Memory B cell (primary cell): ENCODE results near the gene ZNF148.

ENCODE experiments used
- ATAC-seq: fragments of 150-1000 bp; cut with Tn5 transposase; 2 replicates; pipeline ENCODE4 v1.10.0; 2021; ENCODE audit warnings: low read depth, mild to moderate bottlenecking, moderate library complexity
- DNase-seq, 2 donors: peaks; one replicate each; pipeline ENCODE4 v3.0.0; 2022; ENCODE audit warnings: low spot score in 2 of 2
- H3K27ac Mint-ChIP-seq: one replicate; pipeline ENCODE4 v1.8.0; 2022; ENCODE audit warnings: mild to moderate bottlenecking, moderate library complexity, mixed read lengths
- H3K27me3 Mint-ChIP-seq: one replicate; pipeline ENCODE4 v1.8.0; 2022; ENCODE audit warnings: mixed read lengths
- H3K36me3 Mint-ChIP-seq: one replicate; pipeline ENCODE4 v1.8.0; 2022; ENCODE audit warnings: mild to moderate bottlenecking, mixed read lengths
- H3K4me1 Mint-ChIP-seq: one replicate; pipeline ENCODE4 v1.8.0; 2022; ENCODE audit warnings: mixed read lengths
- H3K4me3 Mint-ChIP-seq: one replicate; pipeline ENCODE4 v1.8.0; 2022; ENCODE audit warnings: mild to moderate bottlenecking, moderate library complexity, mixed read lengths
- H3K9me3 Mint-ChIP-seq: one replicate; pipeline ENCODE4 v1.8.0; 2022; ENCODE audit warnings: mixed read lengths

The ZNF148 gene

DNA sequence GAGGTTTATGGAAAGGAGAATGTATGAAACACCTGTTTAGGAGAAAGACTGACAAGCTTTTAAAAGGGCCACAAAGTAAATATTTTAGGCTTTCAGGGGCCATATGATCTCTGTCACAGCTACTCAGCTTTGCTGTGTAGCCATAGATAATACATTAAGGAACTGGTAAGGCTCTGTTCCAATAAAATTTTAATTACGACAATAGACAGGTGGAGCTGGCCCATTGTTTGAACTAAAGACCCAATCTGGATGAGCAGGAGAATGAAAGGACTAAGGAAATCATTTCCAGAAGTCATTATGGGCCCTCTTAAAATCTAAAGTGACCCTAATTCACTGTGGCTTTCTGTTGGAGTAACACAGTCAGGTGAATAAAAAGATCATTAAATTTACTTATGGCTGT is 114.1 kb downstream of the ZNF148 start:
- peaks cover 28% of the 10 kb centered on the region for H3K36me3 Mint-ChIP-seq
- H3K27ac Mint-ChIP-seq, result peak overlapping the region; percentile 4
- H3K4me3 Mint-ChIP-seq, result no peak overlapping the region
- ATAC-seq (no peak), DNase-seq (no peak)
- H3K4me1 Mint-ChIP-seq, result no peaks in the 10 kb centered on the region
- H3K27me3 Mint-ChIP-seq, result no peaks in the 10 kb centered on the region
- peaks cover 7% of the 10 kb centered on the region for H3K9me3 Mint-ChIP-seq

DNA sequence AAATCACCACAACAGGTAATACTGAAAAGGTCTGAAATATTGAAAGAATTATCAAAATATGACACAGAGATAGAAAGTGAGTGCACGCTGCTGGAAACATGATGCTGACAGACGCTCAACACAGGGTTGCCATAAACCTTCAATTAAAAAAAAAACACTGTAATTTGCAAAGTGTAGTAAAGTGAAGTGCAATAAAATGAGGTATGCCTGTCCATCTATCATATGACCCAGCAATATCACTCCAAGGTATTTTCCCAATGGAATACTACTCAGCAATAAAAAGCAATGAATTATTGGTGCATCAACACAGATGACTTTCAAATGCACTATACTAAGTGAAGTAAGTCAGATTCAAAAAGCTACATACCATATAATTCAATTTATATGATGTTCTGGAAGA is 115.0 kb downstream of the ZNF148 start:
- DNase-seq (no peak), ATAC-seq (no peak)
- Mint-ChIP-seq H3K9me3 (peaks cover 7% of the 10 kb centered on the region), H3K36me3 (peaks cover 24% of the 10 kb centered on the region), H3K27me3 (no peaks in the 10 kb centered on the region), H3K27ac (no peak overlapping the region), H3K4me1 (no peaks in the 10 kb centered on the region), H3K4me3 (no peak overlapping the region)

DNA sequence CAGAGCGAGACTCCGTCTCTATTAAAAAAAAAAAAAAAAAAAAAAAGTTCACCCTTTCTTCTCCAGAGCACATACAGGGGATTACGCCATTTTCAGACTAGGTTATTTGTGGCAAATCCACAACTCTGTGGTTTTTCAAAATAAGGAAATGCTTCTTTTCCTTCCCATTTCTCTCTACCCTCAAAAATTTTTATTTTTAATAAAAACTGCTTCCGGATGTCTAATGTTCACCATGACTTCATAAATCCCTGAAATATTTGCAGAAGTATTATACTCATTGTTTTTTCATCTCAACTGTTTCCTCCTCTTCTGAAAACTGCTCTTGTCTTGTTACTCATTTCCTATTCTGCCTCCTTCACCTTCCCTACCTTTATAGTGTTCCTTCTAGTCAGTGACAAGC is 117.6 kb downstream of the ZNF148 start:
- no peak for ATAC-seq
- H3K36me3 Mint-ChIP-seq, result peaks cover 31% of the 10 kb centered on the region

DNA sequence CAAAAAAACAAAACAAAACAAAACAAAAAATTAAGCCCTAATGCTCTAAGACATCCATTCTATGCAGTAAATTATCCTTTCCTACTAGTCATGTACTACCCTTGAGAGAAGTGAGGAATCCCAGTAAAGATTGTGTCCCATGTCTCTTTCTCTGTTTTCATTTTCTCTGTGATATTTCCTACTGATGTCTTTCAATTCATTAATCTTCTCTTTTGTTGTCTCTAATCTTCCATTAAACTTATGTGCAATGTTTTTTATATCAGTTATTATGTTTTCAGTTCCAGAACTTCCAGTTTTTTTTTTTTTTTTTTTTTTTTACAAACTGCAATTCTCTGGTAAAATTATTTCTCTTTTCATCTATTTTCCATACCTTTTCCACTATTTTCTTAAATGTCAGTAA is 118.5 kb downstream of the ZNF148 start:
- Mint-ChIP-seq H3K36me3 (peaks cover 33% of the 10 kb centered on the region), H3K27ac (no peak overlapping the region), H3K27me3 (no peaks in the 10 kb centered on the region), H3K4me3 (no peak overlapping the region), H3K9me3 (peaks cover 7% of the 10 kb centered on the region), H3K4me1 (no peaks in the 10 kb centered on the region)
- ATAC-seq (no peak), DNase-seq (no peak)

More for the DNA sequence above, 117.6 kb downstream of the ZNF148 start:
- Mint-ChIP-seq H3K9me3 (peaks cover 7% of the 10 kb centered on the region), H3K27ac (peak overlapping the region; percentile 28), H3K27me3 (no peaks in the 10 kb centered on the region), H3K4me1 (no peaks in the 10 kb centered on the region), H3K4me3 (no peak overlapping the region)
- DNase-seq, result no peak

DNA sequence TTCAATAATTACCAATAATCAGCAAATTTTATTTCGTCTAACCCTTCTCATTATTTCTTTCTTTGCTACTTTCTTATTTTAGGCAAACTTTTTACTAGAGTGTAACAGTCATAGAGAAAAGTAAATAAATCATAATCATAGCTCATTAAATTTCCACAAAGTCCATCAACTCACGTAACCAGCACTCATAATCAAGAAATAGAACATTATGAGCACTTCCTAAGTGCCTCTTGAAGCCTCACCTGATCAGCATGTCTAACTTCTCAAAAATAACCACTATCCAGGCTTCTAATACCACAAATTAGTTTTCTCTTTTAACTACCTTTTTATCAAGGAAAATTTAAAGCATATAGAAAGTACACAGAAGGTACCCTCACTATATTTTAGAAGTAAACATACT is 124.2 kb downstream of the ZNF148 start:
- Mint-ChIP-seq H3K9me3 (no peaks in the 10 kb centered on the region), H3K4me3 (no peak overlapping the region), H3K4me1 (no peaks in the 10 kb centered on the region), H3K27me3 (no peaks in the 10 kb centered on the region), H3K36me3 (peaks cover 24% of the 10 kb centered on the region), H3K27ac (no peak overlapping the region)
- no peak for DNase-seq
- ATAC-seq, result no peak

DNA sequence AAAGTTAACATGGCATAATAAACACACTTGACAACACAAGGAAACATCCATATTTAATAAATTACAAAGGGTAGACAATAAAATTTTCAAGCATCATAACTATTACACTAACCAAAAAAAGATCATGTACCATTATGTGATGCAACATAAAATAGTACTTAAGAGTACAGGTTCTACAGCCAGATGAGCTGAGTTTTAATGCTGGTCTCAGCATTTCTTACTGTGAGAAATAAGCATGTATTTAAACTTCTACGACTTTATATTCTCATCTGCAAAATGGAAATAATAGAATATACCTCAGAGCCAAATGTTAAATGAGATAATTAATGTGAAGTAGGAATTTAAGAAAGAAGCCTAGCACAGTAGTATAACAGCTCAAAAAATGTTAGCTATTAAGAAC is 128.9 kb downstream of the ZNF148 start:
- H3K4me3 Mint-ChIP-seq, result no peak overlapping the region
- peaks cover 31% of the 10 kb centered on the region for H3K36me3 Mint-ChIP-seq
- H3K9me3 Mint-ChIP-seq, result no peaks in the 10 kb centered on the region
- ATAC-seq (no peak), DNase-seq (no peak)
- H3K4me1 Mint-ChIP-seq, result no peaks in the 10 kb centered on the region
- H3K27me3 Mint-ChIP-seq, result no peaks in the 10 kb centered on the region
- no peak overlapping the region for H3K27ac Mint-ChIP-seq

DNA sequence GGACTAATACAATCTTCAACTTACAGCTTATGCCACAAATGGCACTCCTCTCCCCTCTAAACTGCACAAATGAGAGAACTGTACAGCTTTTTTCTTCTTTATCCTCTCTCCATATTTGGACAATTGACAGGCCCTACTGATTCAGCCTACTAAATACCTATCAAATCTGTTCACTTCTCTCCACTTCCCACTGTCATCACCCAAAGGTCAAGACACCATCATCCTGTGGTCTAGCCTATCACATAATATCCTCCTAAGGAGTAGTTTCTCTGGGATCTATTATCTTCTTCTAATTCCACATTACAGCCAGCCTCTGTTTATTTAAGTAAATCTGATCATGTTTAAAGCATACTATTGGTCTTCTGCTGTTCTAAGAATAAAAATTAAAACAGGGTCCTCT is 129.6 kb downstream of the ZNF148 start:
- H3K27me3 Mint-ChIP-seq, result no peaks in the 10 kb centered on the region
- no peaks in the 10 kb centered on the region for H3K4me1 Mint-ChIP-seq
- no peaks in the 10 kb centered on the region for H3K9me3 Mint-ChIP-seq
- H3K4me3 Mint-ChIP-seq, result no peak overlapping the region
- DNase-seq (no peak), ATAC-seq (no peak)
- no peak overlapping the region for H3K27ac Mint-ChIP-seq
- H3K36me3 Mint-ChIP-seq, result peaks cover 28% of the 10 kb centered on the region

DNA sequence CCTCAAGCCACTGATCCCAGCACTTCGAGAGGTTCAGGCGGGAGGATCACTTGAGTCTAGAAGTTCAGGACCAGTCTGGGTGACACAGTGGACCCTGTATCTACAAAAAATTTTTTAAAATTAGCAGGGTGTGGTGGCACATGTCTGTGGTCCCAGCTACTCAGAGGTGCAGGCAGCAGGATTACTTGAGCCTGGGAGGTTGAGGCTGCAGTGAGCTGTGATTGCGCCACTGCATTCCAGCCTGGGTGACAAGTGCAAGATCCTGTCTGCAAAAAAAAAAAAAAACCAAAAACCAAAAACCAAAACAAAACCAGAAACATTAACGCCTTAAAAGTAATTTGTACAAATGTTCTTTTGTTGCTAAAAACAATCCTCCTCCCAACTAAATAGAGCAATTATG is 134.6 kb downstream of the ZNF148 start:
- Mint-ChIP-seq H3K27me3 (no peaks in the 10 kb centered on the region), H3K9me3 (peaks cover 7% of the 10 kb centered on the region), H3K27ac (no peak overlapping the region), H3K4me1 (no peaks in the 10 kb centered on the region), H3K4me3 (no peak overlapping the region), H3K36me3 (peaks cover 36% of the 10 kb centered on the region)
- DNase-seq (no peak), ATAC-seq (no peak)

DNA sequence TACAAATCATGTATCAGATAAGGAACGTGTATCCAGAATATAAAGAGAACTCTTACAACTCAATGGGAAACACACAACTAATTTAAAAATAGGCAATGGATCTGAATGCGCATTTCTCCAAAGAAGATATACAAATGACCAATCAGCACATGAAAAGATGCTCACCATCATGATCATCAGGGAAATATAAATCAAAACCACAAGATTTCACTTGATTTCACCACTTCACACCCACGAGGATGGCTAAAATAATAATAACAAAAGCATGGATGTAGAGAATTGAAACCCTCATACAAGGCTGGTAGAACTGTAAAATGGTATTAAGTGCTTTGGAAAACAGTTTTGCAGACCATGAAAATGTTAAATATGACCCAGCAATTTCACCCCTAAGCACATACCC is 135.9 kb downstream of the ZNF148 start:
- H3K9me3 Mint-ChIP-seq, result peaks cover 7% of the 10 kb centered on the region
- H3K4me3 Mint-ChIP-seq, result no peak overlapping the region
- no peaks in the 10 kb centered on the region for H3K27me3 Mint-ChIP-seq
- no peaks in the 10 kb centered on the region for H3K4me1 Mint-ChIP-seq
- no peak overlapping the region for H3K27ac Mint-ChIP-seq
- peaks cover 33% of the 10 kb centered on the region for H3K36me3 Mint-ChIP-seq
- no peak for ATAC-seq
- DNase-seq, result no peak

DNA sequence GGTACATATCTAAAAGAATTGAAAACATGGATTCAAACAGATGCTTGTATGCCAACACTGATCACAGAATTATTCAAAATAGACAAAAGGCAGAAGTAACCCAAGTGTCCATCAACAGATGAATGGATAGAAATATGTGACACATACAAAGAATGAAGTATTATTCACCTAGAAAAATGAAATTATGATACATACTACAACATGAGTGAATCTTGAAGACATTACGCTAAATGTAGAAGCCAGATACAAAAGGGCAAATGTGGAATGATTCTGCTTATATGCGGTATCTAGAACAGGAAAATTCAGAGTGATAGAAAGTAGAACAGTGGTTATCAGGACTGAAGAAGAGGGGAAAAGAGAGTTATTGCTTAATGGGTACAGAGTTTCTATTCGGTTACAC is 136.4 kb downstream of the ZNF148 start:
- peaks cover 34% of the 10 kb centered on the region for H3K36me3 Mint-ChIP-seq
- peaks cover 7% of the 10 kb centered on the region for H3K9me3 Mint-ChIP-seq
- no peak for DNase-seq
- no peak overlapping the region for H3K27ac Mint-ChIP-seq
- no peaks in the 10 kb centered on the region for H3K4me1 Mint-ChIP-seq
- no peak overlapping the region for H3K4me3 Mint-ChIP-seq
- no peak for ATAC-seq
- no peaks in the 10 kb centered on the region for H3K27me3 Mint-ChIP-seq

DNA sequence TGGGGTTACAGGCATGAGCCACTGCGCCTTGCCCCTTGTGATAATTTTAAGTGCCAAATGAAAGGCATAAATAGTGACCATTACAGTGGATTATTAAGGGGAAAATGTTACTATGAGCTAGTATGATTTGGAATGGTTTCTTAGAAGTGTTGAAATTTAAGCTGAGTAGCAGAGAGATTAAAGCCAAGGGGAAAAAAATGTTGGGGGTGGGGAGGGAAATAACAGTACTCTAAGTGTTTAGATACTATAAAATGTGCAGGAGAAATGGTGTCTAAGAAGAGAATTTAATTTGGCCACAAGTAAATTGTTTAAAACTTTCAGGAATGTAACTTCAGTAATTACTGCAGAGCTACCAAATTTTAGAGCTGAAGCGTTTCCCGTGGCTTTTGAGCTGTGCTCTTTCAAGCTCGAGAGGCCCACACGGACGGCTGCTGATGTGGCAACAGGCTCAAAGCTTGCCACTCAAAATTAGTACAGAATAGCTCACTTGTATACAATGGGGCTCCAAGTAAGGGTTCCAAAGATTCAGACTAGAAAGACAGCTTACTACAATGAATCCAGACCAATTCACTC is 138.7 kb downstream of the ZNF148 start:
- Mint-ChIP-seq H3K9me3 (peaks cover 7% of the 10 kb centered on the region), H3K4me3 (no peak overlapping the region), H3K27me3 (no peaks in the 10 kb centered on the region), H3K27ac (no peak overlapping the region), H3K4me1 (no peaks in the 10 kb centered on the region), H3K36me3 (peaks cover 42% of the 10 kb centered on the region)
- DNase-seq (no peak), ATAC-seq (no peak)

DNA sequence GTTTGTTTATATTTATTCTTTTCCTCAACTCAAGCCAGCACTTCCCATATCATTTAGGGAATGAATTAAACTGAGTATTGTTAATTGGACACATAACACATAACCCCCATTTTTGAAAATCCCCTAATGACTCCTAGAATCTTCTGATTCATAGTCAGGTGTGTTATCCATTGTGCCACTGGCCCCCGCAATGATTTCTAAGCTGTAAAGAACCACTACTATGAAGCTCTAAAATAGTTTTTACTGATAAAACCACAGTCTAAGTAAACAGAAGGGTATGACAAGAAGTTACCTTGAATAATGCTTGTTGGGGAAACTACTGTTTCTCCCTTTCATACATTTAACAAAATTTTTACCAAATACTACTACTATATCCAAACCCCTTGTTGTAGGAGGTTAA is 140.3 kb downstream of the ZNF148 start:
- Mint-ChIP-seq H3K27me3 (no peaks in the 10 kb centered on the region), H3K9me3 (peaks cover 7% of the 10 kb centered on the region), H3K27ac (no peak overlapping the region), H3K4me1 (no peaks in the 10 kb centered on the region), H3K4me3 (no peak overlapping the region), H3K36me3 (peaks cover 42% of the 10 kb centered on the region)
- DNase-seq (no peak), ATAC-seq (no peak)

DNA sequence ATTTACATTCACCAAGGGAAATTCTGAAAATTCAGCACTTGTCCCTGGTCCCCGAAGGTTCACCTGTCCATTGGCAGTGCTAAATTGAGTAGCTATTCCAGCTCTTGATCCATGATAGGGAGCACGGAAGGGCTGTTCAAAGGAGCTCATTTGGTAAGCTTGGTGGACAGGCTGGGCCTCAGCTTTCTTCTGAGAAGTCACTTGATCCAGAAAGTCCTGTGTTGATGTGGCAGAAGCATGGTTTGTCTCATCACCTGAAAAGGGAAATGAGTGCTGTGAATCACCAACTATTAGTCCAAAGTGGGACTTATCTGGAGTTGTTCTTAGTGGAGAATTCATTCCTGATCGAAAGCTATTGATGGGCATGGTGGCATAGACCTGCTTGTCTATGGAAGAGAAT is 142.7 kb downstream of the ZNF148 start:
- peaks cover 7% of the 10 kb centered on the region for H3K9me3 Mint-ChIP-seq
- no peaks in the 10 kb centered on the region for H3K4me1 Mint-ChIP-seq
- H3K4me3 Mint-ChIP-seq, result no peak overlapping the region
- peak overlapping the region; percentile 41 for H3K27ac Mint-ChIP-seq
- DNase-seq (no peak), ATAC-seq (no peak)
- no peaks in the 10 kb centered on the region for H3K27me3 Mint-ChIP-seq
- peaks cover 34% of the 10 kb centered on the region for H3K36me3 Mint-ChIP-seq

DNA sequence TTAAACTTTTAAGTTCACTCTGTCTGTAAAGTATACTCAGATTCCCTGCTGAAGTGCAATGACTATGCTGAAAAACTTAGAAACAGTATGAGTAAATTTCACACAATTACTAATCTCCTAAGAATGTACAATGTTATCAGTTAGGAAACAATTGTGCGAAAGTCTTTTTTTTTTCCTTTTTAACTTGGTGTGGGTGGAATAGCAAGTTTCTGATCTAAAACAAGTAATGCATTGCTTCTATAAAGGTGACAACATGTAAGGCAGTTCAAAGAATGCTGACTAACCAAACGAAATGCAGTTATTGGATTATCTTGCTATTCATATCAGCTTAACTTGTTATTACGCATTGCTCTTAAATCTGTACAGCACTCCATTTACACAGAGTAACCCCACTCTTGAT is 143.2 kb downstream of the ZNF148 start:
- Mint-ChIP-seq H3K4me1 (no peaks in the 10 kb centered on the region), H3K27ac (no peak overlapping the region), H3K27me3 (no peaks in the 10 kb centered on the region), H3K36me3 (peaks cover 30% of the 10 kb centered on the region), H3K4me3 (no peak overlapping the region), H3K9me3 (peaks cover 5% of the 10 kb centered on the region)
- ATAC-seq (no peak), DNase-seq (no peak)

DNA sequence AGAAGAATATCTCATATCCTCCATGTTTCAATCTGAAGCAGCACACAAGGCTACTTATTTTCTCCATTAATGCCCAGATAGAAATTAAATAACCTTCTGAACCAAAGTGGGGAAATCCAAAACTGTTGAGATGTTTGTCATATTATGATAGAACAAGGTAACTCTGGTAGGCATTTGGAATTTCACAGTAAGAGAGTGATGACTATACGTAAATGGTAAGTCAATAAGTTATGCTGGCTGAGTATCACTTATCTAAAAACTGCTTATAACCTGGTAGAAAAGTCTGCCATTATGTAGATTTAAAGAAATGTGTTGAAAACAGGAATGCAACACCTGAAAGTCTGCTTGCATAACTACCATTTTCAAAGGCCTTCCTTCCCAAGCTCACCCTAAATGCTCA is 145.4 kb downstream of the ZNF148 start:
- Mint-ChIP-seq H3K27me3 (no peaks in the 10 kb centered on the region), H3K4me3 (no peak overlapping the region), H3K9me3 (no peaks in the 10 kb centered on the region), H3K36me3 (peaks cover 20% of the 10 kb centered on the region), H3K4me1 (no peaks in the 10 kb centered on the region), H3K27ac (no peak overlapping the region)
- DNase-seq (no peak), ATAC-seq (no peak)
